ENCODE results near the gene PLCD4. TPM values are rescaled to one million over a fixed set of nuclear protein-coding genes. Genes with fewer than 3 reads are reported as not detected.

Gene PLCD4
- total RNA-seq (0.12 TPM), polyA plus RNA-seq (under 1 TPM in 2 of 4 donors, not detected in 2; 0.16 to 0.54 TPM)

DNA sequence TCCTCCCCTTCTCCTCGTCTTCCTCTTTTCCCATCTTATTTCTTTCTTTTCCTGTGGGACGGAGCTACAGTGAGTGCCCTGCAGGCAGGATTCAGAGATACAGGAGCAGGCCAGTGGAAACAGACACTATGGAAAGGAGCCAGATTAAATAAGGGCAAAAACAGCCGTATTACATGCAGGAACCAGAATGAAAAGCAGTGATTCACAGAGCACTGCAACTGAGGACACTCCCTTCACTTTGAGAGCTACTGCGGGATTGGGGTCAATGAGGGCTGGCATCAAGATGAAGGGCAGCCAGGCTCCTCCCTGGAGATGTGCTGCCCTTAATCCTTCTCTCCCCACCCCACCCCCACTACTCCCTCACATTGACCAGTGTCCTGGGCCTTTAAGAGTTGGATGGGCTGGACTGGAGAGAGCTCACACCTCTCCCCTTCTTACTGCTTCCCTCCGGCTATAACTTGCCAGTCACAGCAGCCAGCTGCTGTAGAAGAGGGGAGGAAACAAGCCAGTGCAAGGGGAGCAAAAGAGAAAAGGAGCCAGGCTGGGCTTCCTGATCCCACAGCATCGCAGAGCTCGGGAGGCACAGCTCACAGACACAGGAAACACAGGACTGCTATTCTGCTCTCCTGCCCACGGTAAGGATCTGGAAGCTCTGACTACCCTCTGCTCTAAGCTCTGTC, at the start of gene PLCD4:
PLCD4 (plus strand) TSS at position 464 of the 680 bp plus-strand sequence. CDS start 7,841 bp downstream, outside the sequence.
- Histone ChIP-seq H3K4me1 (ENCODE audit: control insufficient read depth, insufficient read depth, low read length, poor library complexity, severe bottlenecking) (no peaks in the 10 kb centered on the region), H3K9me3 (ENCODE audit: control insufficient read depth in 2 of 2, low read length in 2 of 2) (no peaks in the 10 kb centered on the region), H3K27ac (ENCODE audit: insufficient read depth, low read length, poor library complexity, severe bottlenecking) (no peak within 1 kb of the TSS), H3K27me3 (ENCODE audit: control insufficient read depth, insufficient read depth, low read length) (peaks cover 2% of the 10 kb centered on the region), H3K36me3 (ENCODE audit: control insufficient read depth, insufficient read depth, low read length) (no peaks in the 10 kb centered on the region), H3K4me3 (ENCODE audit: low read depth, low read length) (no peak within 1 kb of the TSS)
- ATAC-seq (ENCODE audit: low read depth in 2 of 2) (no peak), DNase-seq (no peak)
- H3K4me1 Mint-ChIP-seq, result no peaks in the 10 kb centered on the region
- H3K4me3 Mint-ChIP-seq, result no peak within 1 kb of the TSS
- no peaks in the 10 kb centered on the region for H3K36me3 Mint-ChIP-seq
- H3K27me3 Mint-ChIP-seq, result peaks cover 15% of the 10 kb centered on the region
- no peak within 1 kb of the TSS for H3K27ac Mint-ChIP-seq
- no peaks in the 10 kb centered on the region for H3K9me3 Mint-ChIP-seq

DNA sequence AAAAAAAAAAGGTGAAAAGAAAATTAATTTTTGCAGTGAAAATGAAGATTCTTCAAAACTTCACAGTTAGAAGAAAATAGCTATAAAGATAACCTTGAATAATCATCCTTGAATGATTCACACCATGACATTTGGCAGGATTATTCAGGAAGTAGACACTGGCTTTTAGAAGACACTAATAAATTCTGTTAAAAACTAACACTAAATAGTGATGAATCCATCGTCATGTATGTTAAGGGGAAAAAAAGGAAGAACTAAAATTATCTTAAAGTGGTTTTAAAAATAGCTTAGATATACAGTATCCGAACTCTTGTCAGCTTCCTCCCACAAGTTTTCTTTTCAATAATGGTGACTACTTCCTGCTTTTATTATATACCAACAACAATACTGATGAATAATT, 49.8 kb upstream of the PLCD4 start:
- Mint-ChIP-seq H3K4me3 (no peak overlapping the region), H3K27me3 (no peaks in the 10 kb centered on the region), H3K36me3 (peaks cover 45% of the 10 kb centered on the region), H3K27ac (no peak overlapping the region), H3K9me3 (no peaks in the 10 kb centered on the region), H3K4me1 (peaks cover 8 to 22% (median 16%) of the 10 kb centered on the region in 4 donors)
- no peak overlapping the region for H3K4me3 ChIP-seq (ENCODE audit: low read depth, low read length)
- H3K9me3 ChIP-seq (ENCODE audit: control insufficient read depth in 2 of 2, low read length in 2 of 2), result no peaks in the 10 kb centered on the region
- no peak overlapping the region for H3K27ac ChIP-seq (ENCODE audit: insufficient read depth, low read length, poor library complexity, severe bottlenecking)
- no peaks in the 10 kb centered on the region for H3K4me1 ChIP-seq (ENCODE audit: control insufficient read depth, insufficient read depth, low read length, poor library complexity, severe bottlenecking)
- H3K27me3 ChIP-seq (ENCODE audit: control insufficient read depth, insufficient read depth, low read length), result no peaks in the 10 kb centered on the region
- ATAC-seq (ENCODE audit: low read depth in 2 of 2) (no peak), DNase-seq (no peak)
- peaks cover 74% of the 10 kb centered on the region for H3K36me3 ChIP-seq (ENCODE audit: control insufficient read depth, insufficient read depth, low read length)

DNA sequence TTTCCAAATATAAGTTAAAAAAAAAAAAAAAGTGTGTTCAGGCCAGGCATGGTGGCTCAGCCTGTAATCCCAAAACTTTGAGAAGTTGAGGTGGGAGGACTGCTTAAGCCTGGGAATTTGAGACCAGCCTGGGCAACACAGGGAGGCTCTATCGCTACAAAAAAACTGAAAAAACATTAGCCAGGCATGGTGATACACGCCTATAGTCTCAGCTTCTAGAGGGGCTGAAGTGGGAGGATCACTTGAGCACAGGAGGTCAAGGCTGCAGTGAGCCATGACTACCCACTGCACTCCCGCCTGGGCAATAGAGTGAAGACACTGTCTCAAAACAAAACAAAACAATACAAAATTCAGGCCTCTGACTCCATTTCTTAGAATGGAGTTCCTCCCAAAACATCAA, 48.7 kb upstream of the PLCD4 start:
- Histone ChIP-seq H3K4me3 (ENCODE audit: low read depth, low read length) (no peak overlapping the region), H3K36me3 (ENCODE audit: control insufficient read depth, insufficient read depth, low read length) (peaks cover 65% of the 10 kb centered on the region), H3K27ac (ENCODE audit: insufficient read depth, low read length, poor library complexity, severe bottlenecking) (no peak overlapping the region), H3K9me3 (ENCODE audit: control insufficient read depth in 2 of 2, low read length in 2 of 2) (no peaks in the 10 kb centered on the region), H3K4me1 (ENCODE audit: control insufficient read depth, insufficient read depth, low read length, poor library complexity, severe bottlenecking) (no peaks in the 10 kb centered on the region), H3K27me3 (ENCODE audit: control insufficient read depth, insufficient read depth, low read length) (no peaks in the 10 kb centered on the region)
- ATAC-seq (ENCODE audit: low read depth in 2 of 2) (no peak), DNase-seq (no peak)
- no peaks in the 10 kb centered on the region for H3K9me3 Mint-ChIP-seq
- peaks cover 16 to 32% (median 21%) of the 10 kb centered on the region in 4 donors for H3K4me1 Mint-ChIP-seq
- no peaks in the 10 kb centered on the region for H3K27me3 Mint-ChIP-seq
- no peak overlapping the region for H3K27ac Mint-ChIP-seq
- no peak overlapping the region for H3K4me3 Mint-ChIP-seq
- H3K36me3 Mint-ChIP-seq, result peaks cover 42% of the 10 kb centered on the region

DNA sequence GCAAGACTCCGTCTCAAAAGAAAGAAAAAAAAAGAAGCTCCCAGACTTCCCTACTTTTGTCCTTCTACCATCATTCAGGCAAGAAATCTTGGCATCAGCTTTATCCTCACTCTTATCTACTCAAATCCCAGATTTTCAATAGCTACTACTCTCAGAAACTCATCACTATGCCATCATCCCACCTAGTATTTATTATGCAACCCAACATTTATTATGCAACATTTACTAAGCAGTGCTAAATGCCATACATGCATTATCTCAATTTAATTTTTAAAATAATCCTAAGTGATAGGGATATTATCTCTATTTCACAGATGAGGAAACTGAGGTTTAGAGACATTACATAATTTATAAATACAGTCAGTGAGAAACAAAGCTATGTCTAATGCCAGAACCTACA, 43.6 kb upstream of the PLCD4 start:
- peaks cover 27% of the 10 kb centered on the region for H3K36me3 Mint-ChIP-seq

DNA sequence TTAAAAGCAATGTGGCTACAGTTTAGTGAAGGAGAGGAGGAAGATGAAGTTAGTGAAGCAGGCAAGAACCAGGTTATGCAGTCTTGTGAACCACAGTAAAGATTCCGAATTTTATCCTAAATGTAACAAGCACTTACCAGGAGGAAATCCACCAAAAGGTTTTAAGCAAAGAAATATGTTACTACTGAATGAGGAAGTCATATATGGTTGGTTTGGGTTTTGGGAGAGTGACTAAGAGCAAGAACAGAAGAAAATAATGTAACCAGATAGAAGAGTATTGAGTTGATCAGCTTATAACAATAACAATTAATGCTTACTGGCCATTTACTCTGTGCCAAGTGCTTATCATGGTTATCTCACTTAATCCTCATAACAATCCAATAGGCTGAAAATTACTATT, 41.4 kb upstream of the PLCD4 start:
- Mint-ChIP-seq H3K4me3 (peak overlapping the region; percentile 96 to 99 (median 98)), H3K27ac (peak overlapping the region; percentile 45 to 100 (median 99)), H3K27me3 (peaks cover 6% of the 10 kb centered on the region), H3K4me1 (peaks cover 45 to 72% (median 57%) of the 10 kb centered on the region in 4 donors), H3K36me3 (peaks cover 23% of the 10 kb centered on the region), H3K9me3 (peaks cover 0 to 2% (median 0%) of the 10 kb centered on the region in 7 donors)
- ATAC-seq (ENCODE audit: low read depth in 2 of 2) (no peak), DNase-seq (no peak)
- Histone ChIP-seq H3K27ac (ENCODE audit: insufficient read depth, low read length, poor library complexity, severe bottlenecking) (peak overlapping the region; percentile 34), H3K4me3 (ENCODE audit: low read depth, low read length) (no peak overlapping the region), H3K36me3 (ENCODE audit: control insufficient read depth, insufficient read depth, low read length) (peaks cover 13% of the 10 kb centered on the region), H3K27me3 (ENCODE audit: control insufficient read depth, insufficient read depth, low read length) (no peaks in the 10 kb centered on the region), H3K9me3 (ENCODE audit: control insufficient read depth in 2 of 2, low read length in 2 of 2) (no peaks in the 10 kb centered on the region), H3K4me1 (ENCODE audit: control insufficient read depth, insufficient read depth, low read length, poor library complexity, severe bottlenecking) (peaks cover 34% of the 10 kb centered on the region)

More for the DNA sequence above, 43.6 kb upstream of the PLCD4 start:
- Mint-ChIP-seq H3K27me3 (peaks cover 6% of the 10 kb centered on the region), H3K9me3 (peaks cover 0 to 2% (median 0%) of the 10 kb centered on the region in 7 donors), H3K4me3 (peak overlapping the region in 1 of 4 donors; percentile 60), H3K4me1 (peaks cover 31 to 55% (median 38%) of the 10 kb centered on the region in 4 donors), H3K27ac (peak overlapping the region; percentile 59 to 89 (median 89))
- Histone ChIP-seq H3K27ac (ENCODE audit: insufficient read depth, low read length, poor library complexity, severe bottlenecking) (peak overlapping the region; percentile 56), H3K4me3 (ENCODE audit: low read depth, low read length) (no peak overlapping the region), H3K36me3 (ENCODE audit: control insufficient read depth, insufficient read depth, low read length) (peaks cover 35% of the 10 kb centered on the region), H3K27me3 (ENCODE audit: control insufficient read depth, insufficient read depth, low read length) (no peaks in the 10 kb centered on the region), H3K4me1 (ENCODE audit: control insufficient read depth, insufficient read depth, low read length, poor library complexity, severe bottlenecking) (peaks cover 14% of the 10 kb centered on the region), H3K9me3 (ENCODE audit: control insufficient read depth in 2 of 2, low read length in 2 of 2) (no peaks in the 10 kb centered on the region)
- ATAC-seq (ENCODE audit: low read depth in 2 of 2), result no peak
- no peak for DNase-seq

DNA sequence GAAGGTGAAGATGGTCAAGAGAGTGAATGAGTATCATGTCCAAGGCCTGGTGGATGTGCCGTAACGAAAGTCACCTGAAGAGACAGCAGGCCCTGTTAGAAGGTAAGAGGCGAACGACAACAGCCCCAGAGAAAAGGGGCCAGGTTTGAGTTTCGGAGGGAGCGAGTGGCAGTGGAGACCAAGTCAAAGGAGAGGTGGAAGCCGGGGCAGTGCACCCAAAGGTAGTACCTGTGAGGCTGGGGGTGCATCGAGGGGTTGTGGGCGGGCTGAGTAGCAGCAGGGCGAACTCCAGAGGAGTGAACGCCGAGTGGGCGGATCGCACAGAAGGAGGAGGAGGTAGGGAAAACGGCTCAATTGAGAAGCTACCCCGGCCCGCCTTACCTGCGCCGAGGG, 39.9 kb upstream of the PLCD4 start:
- DNase-seq (no peak), ATAC-seq (ENCODE audit: low read depth in 2 of 2) (peak; percentile 46 to 47)
- Histone ChIP-seq H3K36me3 (ENCODE audit: control insufficient read depth, insufficient read depth, low read length) (peaks cover 10% of the 10 kb centered on the region), H3K9me3 (ENCODE audit: control insufficient read depth in 2 of 2, low read length in 2 of 2) (no peaks in the 10 kb centered on the region), H3K27me3 (ENCODE audit: control insufficient read depth, insufficient read depth, low read length) (no peaks in the 10 kb centered on the region), H3K4me1 (ENCODE audit: control insufficient read depth, insufficient read depth, low read length, poor library complexity, severe bottlenecking) (peaks cover 35% of the 10 kb centered on the region), H3K27ac (ENCODE audit: insufficient read depth, low read length, poor library complexity, severe bottlenecking) (peak overlapping the region; percentile 99), H3K4me3 (ENCODE audit: low read depth, low read length) (peak overlapping the region; percentile 96)
- H3K36me3 Mint-ChIP-seq, result peaks cover 17% of the 10 kb centered on the region
- H3K27me3 Mint-ChIP-seq, result peaks cover 6% of the 10 kb centered on the region
- peak overlapping the region; percentile 96 to 100 (median 99) for H3K27ac Mint-ChIP-seq
- peaks cover 0 to 2% (median 0%) of the 10 kb centered on the region in 7 donors for H3K9me3 Mint-ChIP-seq
- peak overlapping the region; percentile 96 to 99 (median 98) for H3K4me3 Mint-ChIP-seq
- H3K4me1 Mint-ChIP-seq, result peaks cover 44 to 75% (median 61%) of the 10 kb centered on the region in 4 donors

DNA sequence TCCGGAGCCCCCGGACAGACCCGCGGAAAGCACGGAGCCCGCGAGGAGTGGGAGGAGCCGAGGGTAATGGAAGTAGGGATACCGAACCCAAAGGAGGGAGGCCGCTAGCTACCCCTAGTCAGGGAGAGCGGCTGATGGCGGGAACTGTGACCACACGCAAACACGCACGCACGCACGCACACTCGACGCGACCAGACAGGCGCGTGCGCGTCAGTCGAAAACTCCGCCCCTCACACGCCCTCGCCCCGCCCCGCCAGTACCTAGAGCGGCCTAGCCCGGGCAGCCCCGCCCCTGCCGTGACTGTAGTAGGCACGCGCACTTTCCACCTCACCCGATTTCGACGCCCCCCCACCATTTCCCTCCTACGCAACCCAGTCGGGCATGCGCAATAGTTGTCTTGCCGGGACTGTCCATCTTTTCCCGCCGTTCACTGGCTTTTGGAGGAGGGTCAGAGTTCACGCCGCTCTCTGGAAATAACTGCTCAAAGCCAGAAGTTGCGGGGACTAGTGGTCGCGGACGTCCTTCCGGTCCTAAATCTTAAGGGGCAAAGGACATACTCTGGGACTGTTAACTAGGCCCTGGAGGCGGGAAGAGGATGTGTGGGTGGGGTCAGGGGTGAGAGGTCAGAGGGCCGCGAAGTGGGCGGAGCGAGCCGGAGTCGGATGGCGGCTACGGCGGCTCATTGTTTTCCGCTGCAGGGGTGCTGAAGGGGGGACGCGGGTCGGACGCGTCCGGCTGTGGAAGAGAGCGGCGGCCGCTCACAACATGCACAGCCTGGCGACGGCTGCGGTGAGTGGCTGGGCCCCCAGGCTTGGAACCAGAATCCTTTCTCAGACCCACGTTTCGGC, 39.3 kb upstream of the PLCD4 start, which contains the start of the genes CNOT9 and USP37:
CNOT9 (plus strand) TSS at position 650 of the 848 bp plus-strand sequence; CDS start at position 766, 116 bp downstream.
USP37 (minus strand) TSS at position 162 of the 848 bp plus-strand sequence. CDS start 9,698 bp downstream, outside the sequence.
- Mint-ChIP-seq H3K4me3 (peak within 1 kb of the TSS; percentile 96 to 99 (median 98)), H3K9me3 (peaks cover 0 to 2% (median 0%) of the 10 kb centered on the region in 7 donors), H3K27ac (peak within 1 kb of the TSS; percentile 96 to 100 (median 99)), H3K4me1 (peaks cover 45 to 74% (median 60%) of the 10 kb centered on the region in 4 donors), H3K27me3 (peaks cover 6% of the 10 kb centered on the region), H3K36me3 (peaks cover 17% of the 10 kb centered on the region)
- Histone ChIP-seq H3K4me3 (ENCODE audit: low read depth, low read length) (peak within 1 kb of the TSS; percentile 96), H3K27me3 (ENCODE audit: control insufficient read depth, insufficient read depth, low read length) (no peaks in the 10 kb centered on the region), H3K27ac (ENCODE audit: insufficient read depth, low read length, poor library complexity, severe bottlenecking) (peak within 1 kb of the TSS; percentile 99), H3K4me1 (ENCODE audit: control insufficient read depth, insufficient read depth, low read length, poor library complexity, severe bottlenecking) (peaks cover 35% of the 10 kb centered on the region), H3K9me3 (ENCODE audit: control insufficient read depth in 2 of 2, low read length in 2 of 2) (no peaks in the 10 kb centered on the region), H3K36me3 (ENCODE audit: control insufficient read depth, insufficient read depth, low read length) (peaks cover 16% of the 10 kb centered on the region)
- ATAC-seq (ENCODE audit: low read depth in 2 of 2) (peak; percentile 90 to 91), DNase-seq (peak; percentile 99 to 100 (median 100))

Data from CD4-positive, CD25-positive, alpha-beta regulatory T cell (primary cell).